ENCODE results near the gene NBPF20. TPM values are rescaled to one million over a fixed set of nuclear protein-coding genes. Genes with fewer than 3 reads are reported as not detected.
"Not testable (repeated sequence)": the region's sequence is repeated elsewhere in the genome, so short reads cannot be mapped to it uniquely, and the experiment has no call there.

Gene NBPF20
- polyA plus RNA-seq, 1 donor: 4.4 TPM

GRCh38 chr1:145424612-145425435 is 579 bp downstream of the NBPF20 start:
- not testable (repeated sequence) for DNase-seq

- not testable (repeated sequence) for DNase-seq
These were observed 10.3 kb downstream of the NBPF20 start for GRCh38 chr1:145415149-145415548.

DNA sequence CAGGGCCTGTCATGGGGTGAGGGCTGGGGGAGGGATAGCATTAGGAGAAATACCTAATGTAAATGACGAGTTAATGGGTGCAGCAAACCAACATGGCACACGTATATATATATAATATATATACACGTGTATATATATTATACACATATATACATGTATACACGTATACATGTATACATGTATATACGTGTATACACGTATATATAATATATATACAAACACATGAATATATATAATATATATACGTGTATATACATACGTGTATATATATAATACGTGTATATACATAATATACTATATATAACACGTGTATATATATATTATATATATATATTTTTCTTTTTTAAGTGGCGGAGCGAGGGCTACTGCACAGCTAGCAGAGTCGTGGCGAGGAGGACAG is 18.1 kb downstream of the NBPF20 start:
- not testable (repeated sequence) for DNase-seq

DNA sequence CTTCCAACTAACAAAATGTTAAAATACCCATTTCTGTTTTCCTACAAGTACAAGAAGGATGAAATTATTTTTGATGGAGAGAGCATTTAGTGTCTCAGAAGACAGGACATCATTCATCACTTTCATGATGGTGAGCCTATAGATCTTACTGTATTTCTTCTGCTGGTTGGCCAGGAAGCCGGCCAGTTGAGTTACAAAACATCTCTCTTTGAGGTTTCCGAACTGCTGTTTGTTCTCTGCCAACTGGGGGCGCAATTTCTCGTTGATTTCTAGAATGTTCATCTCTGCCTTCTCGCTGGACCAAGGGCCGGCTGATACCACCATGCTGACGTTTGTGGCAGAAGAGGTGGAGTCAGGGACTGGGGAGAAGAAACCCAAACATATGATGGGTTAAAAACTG is 20.5 kb downstream of the NBPF20 start:
- DNase-seq: not testable (repeated sequence)

GRCh38 chr1:145400701-145401100 is 24.7 kb downstream of the NBPF20 start:
- not testable (repeated sequence) for DNase-seq

Other genes starting within 250 kb of the NBPF20 start
- gene PPIAL4D, start 183.4 kb downstream of the NBPF20 start, polyA plus RNA-seq (ENCODE audit: insufficient read length): not detected
- 14.0 TPM for gene GPR89A, start 182.4 kb upstream of the NBPF20 start, polyA plus RNA-seq (ENCODE audit: insufficient read length)